Esophagus muscularis mucosa (tissue), 4 donors: ENCODE results near the gene NBAS.

Experiments used
- EP300 ChIP-seq: sonication (generic); formaldehyde crosslinking; IDR thresholded peaks from one replicate; pipeline ENCODE4 v1.6.1; 2017; ENCODE audit warnings: antibody characterized with exemption
- POLR2A ChIP-seq: fragments of 450-650 bp; IDR thresholded peaks from one replicate; pipeline ENCODE4 v1.6.1; 2017; ENCODE audit warnings: antibody characterized with exemption, moderate library complexity, mild to moderate bottlenecking, low read depth
- POLR2AphosphoS5 ChIP-seq, 2 donors: sonication (generic); formaldehyde crosslinking; IDR thresholded peaks; one replicate each; pipeline ENCODE4 v1.6.1; 2017; ENCODE audit warnings: antibody characterized with exemption in 2 of 2
- TF ChIP-seq, protein P1 (sequence below), 3 experiments: fragments of 200-600 bp in 2 of 3; fragments of 450-650 bp in 1 of 3; sonication (generic) in 2 of 3; IDR thresholded peaks; one replicate each; pipeline ENCODE4 v1.5.1; 2017 to 2019; ENCODE audit warnings: antibody characterized with exemption in 3 of 3, mild to moderate bottlenecking in 2 of 3, moderate library complexity in 1 of 3

GRCh38 chr2:15163326-15163725 is 397.8 kb downstream of the NBAS start:
- TF ChIP-seq, protein P1, sequence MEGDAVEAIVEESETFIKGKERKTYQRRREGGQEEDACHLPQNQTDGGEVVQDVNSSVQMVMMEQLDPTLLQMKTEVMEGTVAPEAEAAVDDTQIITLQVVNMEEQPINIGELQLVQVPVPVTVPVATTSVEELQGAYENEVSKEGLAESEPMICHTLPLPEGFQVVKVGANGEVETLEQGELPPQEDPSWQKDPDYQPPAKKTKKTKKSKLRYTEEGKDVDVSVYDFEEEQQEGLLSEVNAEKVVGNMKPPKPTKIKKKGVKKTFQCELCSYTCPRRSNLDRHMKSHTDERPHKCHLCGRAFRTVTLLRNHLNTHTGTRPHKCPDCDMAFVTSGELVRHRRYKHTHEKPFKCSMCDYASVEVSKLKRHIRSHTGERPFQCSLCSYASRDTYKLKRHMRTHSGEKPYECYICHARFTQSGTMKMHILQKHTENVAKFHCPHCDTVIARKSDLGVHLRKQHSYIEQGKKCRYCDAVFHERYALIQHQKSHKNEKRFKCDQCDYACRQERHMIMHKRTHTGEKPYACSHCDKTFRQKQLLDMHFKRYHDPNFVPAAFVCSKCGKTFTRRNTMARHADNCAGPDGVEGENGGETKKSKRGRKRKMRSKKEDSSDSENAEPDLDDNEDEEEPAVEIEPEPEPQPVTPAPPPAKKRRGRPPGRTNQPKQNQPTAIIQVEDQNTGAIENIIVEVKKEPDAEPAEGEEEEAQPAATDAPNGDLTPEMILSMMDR (IDR thresholded peaks at IDR 0.05), result no peak
- TF ChIP-seq EP300 (no peak), POLR2A (no peak), POLR2AphosphoS5 (IDR thresholded peaks at IDR 0.05) (no peak)
